Skeletal muscle tissue (tissue), 4 donors: ENCODE results near the gene ERBB2. TPM values are rescaled to one million over a fixed set of nuclear protein-coding genes. Genes with fewer than 3 reads are reported as not detected.
"Not testable (repeated sequence)": the region's sequence is repeated elsewhere in the genome, so short reads cannot be mapped to it uniquely, and the experiment has no call there.

Experiments
- H3K27ac ChIP-seq: one replicate; pipeline ENCODE4 v1.7.0; 2013; ENCODE audit warnings: mild to moderate bottlenecking, low read depth, low read length, inconsistent platforms
- H3K27me3 ChIP-seq, 3 donors: one replicate each; pipeline ENCODE4 v1.7.0; 2013; ENCODE audit warnings: low read length in 3 of 3; ENCODE audit not compliant: control insufficient read depth in 3 of 3, insufficient read depth in 3 of 3
- H3K36me3 ChIP-seq, 3 donors: one replicate each; pipeline ENCODE4 v1.7.0; 2013; ENCODE audit warnings: low read length in 3 of 3; ENCODE audit not compliant: control insufficient read depth in 3 of 3, insufficient read depth in 3 of 3
- H3K4me1 ChIP-seq, 3 donors: one replicate each; pipeline ENCODE4 v1.7.0; 2013; ENCODE audit warnings: low read length in 3 of 3, mild to moderate bottlenecking in 3 of 3; ENCODE audit not compliant: control insufficient read depth in 3 of 3, insufficient read depth in 3 of 3
- H3K4me3 ChIP-seq, 3 donors: one replicate each; pipeline ENCODE4 v1.7.0; 2013; ENCODE audit warnings: low read length in 3 of 3
- H3K9ac ChIP-seq, 3 donors: one replicate each; pipeline ENCODE4 v1.7.0; 2013; ENCODE audit warnings: low read length in 3 of 3, mild to moderate bottlenecking in 3 of 3, moderate library complexity in 2 of 3, low read depth in 1 of 3
- H3K9me3 ChIP-seq, 3 donors: one replicate each; pipeline ENCODE4 v1.7.0; 2013; ENCODE audit warnings: low read length in 3 of 3; ENCODE audit not compliant: control insufficient read depth in 3 of 3
- total RNA-seq: library from RNA; depleted of rRNA; stranded (reverse); fragments of >200 nt; gene quantifications from one replicate; pipeline ENCODE4 v1.2.3, GENCODE V29; 2014
- donor health status: Osteomylitis.

The ERBB2 gene
- total RNA-seq, 1 donor from 2014 or later = 69.9 TPM

GRCh38 chr17:39742856-39743436 is 43.1 kb downstream of the ERBB2 start:
- Histone ChIP-seq H3K4me1 (peaks cover 3 to 7% (median 5%) of the 10 kb centered on the region in 3 donors), H3K4me3 (no peak overlapping the region), H3K9ac (no peak overlapping the region), H3K27ac (no peak overlapping the region), H3K27me3 (peaks cover 49 to 60% (median 53%) of the 10 kb centered on the region in 3 donors), H3K36me3 (no peaks in the 10 kb centered on the region), H3K9me3 (no peaks in the 10 kb centered on the region)

GRCh38 chr17:39744075-39744835 is 44.4 kb downstream of the ERBB2 start:
- no peaks in the 10 kb centered on the region for H3K9me3 ChIP-seq
- no peak overlapping the region for H3K4me3 ChIP-seq
- peaks cover 38 to 51% (median 50%) of the 10 kb centered on the region in 3 donors for H3K27me3 ChIP-seq
- H3K27ac ChIP-seq = no peak overlapping the region
- H3K36me3 ChIP-seq = no peaks in the 10 kb centered on the region
- peaks cover 0 to 4% (median 3%) of the 10 kb centered on the region in 3 donors for H3K4me1 ChIP-seq
- no peak overlapping the region for H3K9ac ChIP-seq

- no peak overlapping the region for H3K4me3 ChIP-seq
- H3K9ac ChIP-seq = no peak overlapping the region
- no peaks in the 10 kb centered on the region for H3K9me3 ChIP-seq
- H3K27ac ChIP-seq = no peak overlapping the region
- peaks cover 32 to 46% (median 44%) of the 10 kb centered on the region in 3 donors for H3K27me3 ChIP-seq
- no peaks in the 10 kb centered on the region for H3K4me1 ChIP-seq
- H3K36me3 ChIP-seq = no peaks in the 10 kb centered on the region
Observed at GRCh38 chr17:39744836-39745215, 45.0 kb downstream of the ERBB2 start.

- H3K4me1 ChIP-seq = peaks cover 3 to 6% (median 4%) of the 10 kb centered on the region in 3 donors
- H3K9me3 ChIP-seq = no peaks in the 10 kb centered on the region
- H3K36me3 ChIP-seq = no peaks in the 10 kb centered on the region
- no peak overlapping the region for H3K4me3 ChIP-seq
- no peak overlapping the region for H3K27ac ChIP-seq
- H3K9ac ChIP-seq = no peak overlapping the region
- H3K27me3 ChIP-seq = peaks cover 25 to 38% (median 37%) of the 10 kb centered on the region in 3 donors
Observed at GRCh38 chr17:39745335-39746144, 45.7 kb downstream of the ERBB2 start.

- no peaks in the 10 kb centered on the region for H3K9me3 ChIP-seq
- H3K27me3 ChIP-seq = peaks cover 21 to 33% (median 31%) of the 10 kb centered on the region in 3 donors
- H3K4me1 ChIP-seq = peaks cover 4 to 10% (median 6%) of the 10 kb centered on the region in 3 donors
- H3K4me3 ChIP-seq = no peak overlapping the region
- no peak overlapping the region for H3K9ac ChIP-seq
- H3K27ac ChIP-seq = no peak overlapping the region
- no peaks in the 10 kb centered on the region for H3K36me3 ChIP-seq
Observed at GRCh38 chr17:39746145-39746461, 46.2 kb downstream of the ERBB2 start.

- Histone ChIP-seq H3K4me1 (peaks cover 4 to 10% (median 6%) of the 10 kb centered on the region in 3 donors), H3K4me3 (no peak overlapping the region), H3K27ac (no peak overlapping the region), H3K36me3 (no peaks in the 10 kb centered on the region), H3K9ac (no peak overlapping the region), H3K9me3 (no peaks in the 10 kb centered on the region), H3K27me3 (peaks cover 12 to 19% (median 17%) of the 10 kb centered on the region in 3 donors)
Observed at GRCh38 chr17:39747745-39748144, 47.9 kb downstream of the ERBB2 start.

GRCh38 chr17:39748444-39749034 is 48.7 kb downstream of the ERBB2 start:
- not testable (repeated sequence) for H3K4me3 ChIP-seq, H3K9ac ChIP-seq, H3K9me3 ChIP-seq, H3K36me3 ChIP-seq, H3K27ac ChIP-seq
- peaks cover 4 to 14% (median 12%) of the 10 kb centered on the region in 3 donors for H3K4me1 ChIP-seq
- peaks cover 6 to 11% (median 9%) of the 10 kb centered on the region in 3 donors for H3K27me3 ChIP-seq

GRCh38 chr17:39750131-39751015 is 50.5 kb downstream of the ERBB2 start:
- Histone ChIP-seq H3K4me3 (no peak overlapping the region), H3K27me3 (no peaks in the 10 kb centered on the region), H3K9me3 (no peaks in the 10 kb centered on the region), H3K9ac (peak overlapping the region in 1 of 3 donors; percentile 33), H3K4me1 (peaks cover 4 to 29% (median 18%) of the 10 kb centered on the region in 3 donors), H3K27ac (no peak overlapping the region), H3K36me3 (no peaks in the 10 kb centered on the region)

- Histone ChIP-seq H3K9ac (no peak overlapping the region), H3K4me1 (peaks cover 4 to 31% (median 18%) of the 10 kb centered on the region in 3 donors), H3K27me3 (no peaks in the 10 kb centered on the region), H3K4me3 (no peak overlapping the region), H3K36me3 (no peaks in the 10 kb centered on the region), H3K27ac (no peak overlapping the region), H3K9me3 (no peaks in the 10 kb centered on the region)
Observed at GRCh38 chr17:39751016-39751543, 51.2 kb downstream of the ERBB2 start.
